CD14-positive monocyte (primary cell): Measurements from ENCODE around the gene MTMR10. TPM values are rescaled to one million over a fixed set of nuclear protein-coding genes. Genes with fewer than 3 reads are reported as not detected.

Experiments
- DNase-seq, 3 donors: peaks; one replicate each; pipeline ENCODE4 v3.0.0-alpha.2; 2011 to 2022
- H2AFZ ChIP-seq: 2 replicates; pipeline ENCODE4 v1.6.0; 2012; ENCODE audit warnings: mild to moderate bottlenecking, low read depth, low read length, inconsistent platforms; ENCODE audit not compliant: insufficient read depth, poor library complexity, severe bottlenecking
- H3K27ac ChIP-seq, 2 donors: 1 replicate in 1 of 2; 2 replicates in 1 of 2; pipeline ENCODE4 v1.5.1; 2012 to 2013; ENCODE audit warnings: low read length in 2 of 2, control low read depth in 1 of 2, inconsistent platforms in 1 of 2, low read depth in 1 of 2, mild to moderate bottlenecking in 1 of 2
- H3K27me3 ChIP-seq, 2 donors: one replicate each; pipeline versions ENCODE4 v1.6.0 to v1.6.1; 2011 to 2013; ENCODE audit warnings: low read length in 2 of 2; ENCODE audit not compliant: control insufficient read depth in 2 of 2, insufficient read depth in 2 of 2
- H3K36me3 ChIP-seq, 2 donors: replicated peaks in 1 of 2; 1 replicate in 1 of 2; 2 replicates in 1 of 2; pipeline versions ENCODE4 v1.5.1 to v1.6.1; 2012 to 2013; ENCODE audit warnings: low read length in 2 of 2, control low read depth in 1 of 2, inconsistent platforms in 1 of 2, mild to moderate bottlenecking in 1 of 2; ENCODE audit not compliant: insufficient read depth in 2 of 2, control insufficient read depth in 1 of 2
- H3K4me1 ChIP-seq, 2 donors: 1 replicate in 1 of 2; 2 replicates in 1 of 2; pipeline versions ENCODE4 v1.5.1 to v1.6.1; 2012 to 2013; ENCODE audit warnings: low read length in 2 of 2, control low read depth in 1 of 2, inconsistent platforms in 1 of 2, mild to moderate bottlenecking in 1 of 2, moderate library complexity in 1 of 2; ENCODE audit not compliant: insufficient read depth in 2 of 2, control insufficient read depth in 1 of 2
- H3K4me2 ChIP-seq: replicated peaks from 2 replicates; pipeline ENCODE3; 2012; ENCODE audit warnings: low read length, moderate library complexity, mild to moderate bottlenecking; ENCODE audit not compliant: poor library complexity, severe bottlenecking; ENCODE audit errors: extremely low read depth
- H3K4me3 ChIP-seq, 3 experiments: fragments of 200-600 bp in 1 of 3; sonication (generic) in 1 of 3; replicated peaks in 1 of 3; 1 replicate in 2 of 3; 2 replicates in 1 of 3; pipeline ENCODE4 v1.5.1; 2011 to 2013; ENCODE audit warnings: low read length in 3 of 3, mild to moderate bottlenecking in 3 of 3, control low read depth in 2 of 3, low read depth in 2 of 3, inconsistent platforms in 1 of 3, moderate library complexity in 1 of 3
- H3K79me2 ChIP-seq: 2 replicates; pipeline ENCODE4 v1.6.0; 2012; ENCODE audit warnings: mild to moderate bottlenecking, control low read depth, inconsistent platforms, low read length, moderate library complexity; ENCODE audit not compliant: insufficient read depth
- H3K9ac ChIP-seq: 2 replicates; pipeline ENCODE4 v1.6.0; 2017; ENCODE audit warnings: low read length, mild to moderate bottlenecking; ENCODE audit not compliant: insufficient read depth, poor library complexity, severe bottlenecking
- H3K9me3 ChIP-seq, 2 donors: replicated peaks in 1 of 2; 1 replicate in 1 of 2; 2 replicates in 1 of 2; pipeline versions ENCODE4 v1.5.1 to v1.6.1; 2012 to 2013; ENCODE audit warnings: low read length in 2 of 2, control low read depth in 1 of 2; ENCODE audit not compliant: control insufficient read depth in 1 of 2, insufficient read depth in 1 of 2
- H4K20me1 ChIP-seq: 2 replicates; pipeline ENCODE4 v1.6.0; 2012; ENCODE audit warnings: mild to moderate bottlenecking, low read length, control low read depth, moderate library complexity; ENCODE audit not compliant: insufficient read depth
- H3K27ac Mint-ChIP-seq, 7 donors: one replicate each; pipeline ENCODE4 v1.8.0; 2020; ENCODE audit warnings: mild to moderate bottlenecking in 7 of 7, mixed read lengths in 7 of 7, moderate library complexity in 6 of 7, inconsistent platforms in 2 of 7
- H3K27me3 Mint-ChIP-seq, 3 donors: one replicate each; pipeline ENCODE4 v1.8.0; 2021 to 2022; ENCODE audit warnings: low read depth in 3 of 3, mild to moderate bottlenecking in 3 of 3, mixed read lengths in 3 of 3, moderate library complexity in 3 of 3, inconsistent platforms in 1 of 3
- H3K36me3 Mint-ChIP-seq, 2 donors: one replicate each; pipeline ENCODE4 v1.8.0; 2020; ENCODE audit warnings: mixed read lengths in 2 of 2, inconsistent platforms in 1 of 2, mild to moderate bottlenecking in 1 of 2
- H3K4me1 Mint-ChIP-seq: one replicate; pipeline ENCODE4 v1.8.0; 2020; ENCODE audit warnings: mild to moderate bottlenecking, mixed read lengths
- H3K4me3 Mint-ChIP-seq, 2 donors: one replicate each; pipeline ENCODE4 v1.8.0; 2020; ENCODE audit warnings: mild to moderate bottlenecking in 2 of 2, mixed read lengths in 2 of 2, moderate library complexity in 1 of 2
- H3K9me3 Mint-ChIP-seq, 7 donors: one replicate each; pipeline ENCODE4 v1.8.0; 2020 to 2022; ENCODE audit warnings: mixed read lengths in 7 of 7, mild to moderate bottlenecking in 6 of 7, moderate library complexity in 6 of 7, inconsistent platforms in 2 of 7
- WGBS: methylation state at CpG from one replicate; pipeline ENCODE4 v1.1.5; 2013; ENCODE audit warnings: missing lambda C conversion rate; ENCODE audit not compliant: insufficient coverage; 5-methylcytosine and 5-hydroxymethylcytosine counted together
- intact Hi-C, 2 donors: fragments of 100-400 bp; cut with micrococcal nuclease; formaldehyde crosslinking; loops; one replicate each; pipeline versions ENCODE4 v1.15.0 to v1.15.1; 2023
- polyA plus RNA-seq, 3 donors: library from polyadenylated mRNA; depleted of rRNA in 1 of 3; unstranded in 2 of 3; stranded (reverse) in 1 of 3; fragments of 300-500 nt in 2 of 3; fragments of >200 nt in 1 of 3; fragmentation: Illumina TruSeq in 2 of 3; gene quantifications; 1 replicate in 2 of 3; 2 replicates in 1 of 3; pipeline ENCODE4 v1.2.3, GENCODE V29; 2012 to 2021
- TF ChIP-seq, protein P1 (sequence below): fragments of 200-600 bp; IDR thresholded peaks from one replicate; pipeline ENCODE4 v1.8.0; 2022; ENCODE audit warnings: antibody characterized with exemption, mild to moderate bottlenecking

The MTMR10 gene
- polyA plus RNA-seq, 3 donors: 8.7 to 23.3 (median 15.9) TPM

DNA sequence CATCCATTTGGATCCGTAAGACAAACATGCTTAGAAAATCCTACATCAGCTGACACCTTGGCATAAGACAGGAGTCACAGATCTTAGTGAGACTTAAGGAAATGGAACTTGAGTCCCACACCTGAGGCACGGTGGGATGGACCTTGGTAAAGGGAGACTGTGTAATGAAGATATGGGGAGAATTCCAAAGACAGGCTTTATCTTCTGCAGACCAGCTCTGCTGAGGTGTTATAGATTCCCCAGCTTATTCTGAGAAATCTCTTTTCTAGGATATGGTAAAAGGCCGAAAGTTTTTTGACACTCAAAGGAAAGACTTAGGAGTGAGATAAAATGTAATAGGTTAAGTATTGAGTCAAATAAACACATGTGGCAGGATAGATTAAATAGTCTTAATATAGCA lies 8.3 kb upstream of the MTMR10 start:
- no peak overlapping the region for H3K4me3 ChIP-seq
- 94% methylated on average over 2 of the region's 3 CpGs for WGBS
- H3K4me2 ChIP-seq: no peak overlapping the region
- H3K79me2 ChIP-seq: no peaks in the 10 kb centered on the region
- no peaks in the 10 kb centered on the region for H4K20me1 ChIP-seq
- H3K9me3 ChIP-seq: peaks cover 0 to 3% of the 10 kb centered on the region in 2 donors
- intact Hi-C loops: loop anchor here in 1 of 2 donors (10.0 kb wide), 1 partner anchor 45 kb away; no protein-coding TSS in a partner anchor
- H3K36me3 Mint-ChIP-seq: no peaks in the 10 kb centered on the region
- no peak overlapping the region for H3K27ac Mint-ChIP-seq
- no peak overlapping the region for H3K27ac ChIP-seq
- H3K27me3 ChIP-seq: peaks cover 0 to 2% of the 10 kb centered on the region in 2 donors
- DNase-seq: no peak
- peaks cover 5 to 8% (median 7%) of the 10 kb centered on the region in 3 donors for H3K27me3 Mint-ChIP-seq
- TF ChIP-seq, protein P1, sequence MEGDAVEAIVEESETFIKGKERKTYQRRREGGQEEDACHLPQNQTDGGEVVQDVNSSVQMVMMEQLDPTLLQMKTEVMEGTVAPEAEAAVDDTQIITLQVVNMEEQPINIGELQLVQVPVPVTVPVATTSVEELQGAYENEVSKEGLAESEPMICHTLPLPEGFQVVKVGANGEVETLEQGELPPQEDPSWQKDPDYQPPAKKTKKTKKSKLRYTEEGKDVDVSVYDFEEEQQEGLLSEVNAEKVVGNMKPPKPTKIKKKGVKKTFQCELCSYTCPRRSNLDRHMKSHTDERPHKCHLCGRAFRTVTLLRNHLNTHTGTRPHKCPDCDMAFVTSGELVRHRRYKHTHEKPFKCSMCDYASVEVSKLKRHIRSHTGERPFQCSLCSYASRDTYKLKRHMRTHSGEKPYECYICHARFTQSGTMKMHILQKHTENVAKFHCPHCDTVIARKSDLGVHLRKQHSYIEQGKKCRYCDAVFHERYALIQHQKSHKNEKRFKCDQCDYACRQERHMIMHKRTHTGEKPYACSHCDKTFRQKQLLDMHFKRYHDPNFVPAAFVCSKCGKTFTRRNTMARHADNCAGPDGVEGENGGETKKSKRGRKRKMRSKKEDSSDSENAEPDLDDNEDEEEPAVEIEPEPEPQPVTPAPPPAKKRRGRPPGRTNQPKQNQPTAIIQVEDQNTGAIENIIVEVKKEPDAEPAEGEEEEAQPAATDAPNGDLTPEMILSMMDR: no peak
- no peaks in the 10 kb centered on the region for H3K36me3 ChIP-seq
- H2AFZ ChIP-seq: no peak overlapping the region
- peaks cover 0 to 6% (median 3%) of the 10 kb centered on the region in 7 donors for H3K9me3 Mint-ChIP-seq
- H3K4me1 Mint-ChIP-seq: peaks cover 17% of the 10 kb centered on the region
- H3K4me3 Mint-ChIP-seq: no peak overlapping the region
- peaks cover 11 to 12% of the 10 kb centered on the region in 2 donors for H3K4me1 ChIP-seq
- H3K9ac ChIP-seq: no peak overlapping the region

DNA sequence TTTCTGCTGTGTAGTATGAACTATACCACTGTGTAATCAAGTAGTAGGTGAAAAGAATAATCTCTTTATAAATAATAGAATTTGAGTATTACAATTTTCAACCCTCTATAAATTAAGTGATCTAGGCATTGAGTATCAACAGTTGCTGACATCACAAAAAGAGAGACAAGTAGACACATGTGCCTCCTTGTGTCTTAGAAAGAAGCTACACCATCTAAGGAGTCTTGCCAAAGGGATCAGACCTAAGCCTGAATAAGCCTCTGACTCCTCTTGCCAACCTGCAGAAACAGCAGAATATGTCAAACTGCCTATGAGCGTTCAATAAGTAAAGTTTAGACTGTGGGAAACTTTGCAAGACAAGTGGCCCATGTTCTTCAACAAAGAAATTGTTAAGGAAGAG lies 5.8 kb upstream of the MTMR10 start:
- TF ChIP-seq, protein P1: no peak
- DNase-seq: no peak
- Histone ChIP-seq H2AFZ (no peak overlapping the region), H3K4me2 (no peak overlapping the region), H3K79me2 (no peaks in the 10 kb centered on the region), H3K4me3 (no peak overlapping the region), H3K27ac (no peak overlapping the region), H3K9ac (no peak overlapping the region), H3K4me1 (peaks cover 0 to 3% of the 10 kb centered on the region in 2 donors), H3K9me3 (peaks cover 0 to 3% of the 10 kb centered on the region in 2 donors), H3K27me3 (no peaks in the 10 kb centered on the region), H4K20me1 (no peaks in the 10 kb centered on the region), H3K36me3 (no peaks in the 10 kb centered on the region)
- Mint-ChIP-seq H3K36me3 (no peaks in the 10 kb centered on the region), H3K4me3 (no peak overlapping the region), H3K9me3 (peaks cover 0 to 6% (median 3%) of the 10 kb centered on the region in 7 donors), H3K27me3 (peaks cover 3 to 8% (median 6%) of the 10 kb centered on the region in 3 donors), H3K27ac (no peak overlapping the region), H3K4me1 (peaks cover 9% of the 10 kb centered on the region)
- intact Hi-C loops: loop anchor here in 1 of 2 donors (10.0 kb wide), 1 partner anchor 48 kb away; no protein-coding TSS in a partner anchor
- no CpG with 5 or more reads among the region's 1 CpG for WGBS
